ENCODE data around the gene TANGO6. TPM values are rescaled to one million over a fixed set of nuclear protein-coding genes. Genes with fewer than 3 reads are reported as not detected.

TANGO6 gene
- total RNA-seq, 4 donors from 2014 or later = 18.4 to 36.0 (median 23.3) TPM

- H3K4me1 ChIP-seq = no peaks in the 10 kb centered on the region
- no peak overlapping the region for H3K4me3 ChIP-seq
- no peaks in the 10 kb centered on the region for H3K27me3 ChIP-seq
- 43 to 46% methylated on average over 4 of the region's 4 CpGs for WGBS, 2 donors
- no peaks in the 10 kb centered on the region for H3K9me3 ChIP-seq
- TF ChIP-seq POLR2A (IDR thresholded peaks at IDR 0.05) = no peak
- TF ChIP-seq EP300 (IDR thresholded peaks at IDR 0.05) = no peak
- TF ChIP-seq CTCF (IDR thresholded peaks at IDR 0.05) = no peak
- no peak for DNase-seq (ENCODE audit: low spot score in 2 of 2)
- H3K27ac ChIP-seq = no peak overlapping the region
- peaks cover 0 to 43% (median 5%) of the 10 kb centered on the region in 3 donors for H3K36me3 ChIP-seq
Observed at GRCh38 chr16:68972720-68973119, 129.4 kb downstream of the TANGO6 start.

- no peak for DNase-seq (ENCODE audit: low spot score in 2 of 2)
- no peak overlapping the region for H3K27ac ChIP-seq
- H3K36me3 ChIP-seq = peaks cover 0 to 53% (median 5%) of the 10 kb centered on the region in 3 donors
- no peaks in the 10 kb centered on the region for H3K27me3 ChIP-seq
- TF ChIP-seq CTCF (IDR thresholded peaks at IDR 0.05) = no peak
- no peak for TF ChIP-seq POLR2A (IDR thresholded peaks at IDR 0.05)
- no peak for TF ChIP-seq EP300 (IDR thresholded peaks at IDR 0.05)
- H3K9me3 ChIP-seq = no peaks in the 10 kb centered on the region
- 65 to 66% methylated on average over 7 of the region's 7 CpGs for WGBS, 2 donors
- H3K4me3 ChIP-seq = no peak overlapping the region
- H3K4me1 ChIP-seq = no peaks in the 10 kb centered on the region
Observed at GRCh38 chr16:68973611-68974120, 130.3 kb downstream of the TANGO6 start.

GRCh38 chr16:68978303-68978954 is 135.1 kb downstream of the TANGO6 start:
- WGBS, 2 donors = 92 to 94% methylated on average over 2 of the region's 2 CpGs
- TF ChIP-seq EP300 (IDR thresholded peaks at IDR 0.05) (no peak), POLR2A (IDR thresholded peaks at IDR 0.05) (no peak), CTCF (IDR thresholded peaks at IDR 0.05) (no peak)
- Histone ChIP-seq H3K9me3 (no peaks in the 10 kb centered on the region), H3K27me3 (no peaks in the 10 kb centered on the region), H3K4me1 (no peaks in the 10 kb centered on the region), H3K36me3 (peaks cover 0 to 85% (median 5%) of the 10 kb centered on the region in 3 donors), H3K27ac (no peak overlapping the region), H3K4me3 (no peak overlapping the region)
- no peak for DNase-seq (ENCODE audit: low spot score in 2 of 2)

GRCh38 chr16:68980695-68981315 is 137.5 kb downstream of the TANGO6 start:
- no peak for DNase-seq (ENCODE audit: low spot score in 2 of 2)
- Histone ChIP-seq H3K27me3 (no peaks in the 10 kb centered on the region), H3K27ac (no peak overlapping the region), H3K9me3 (no peaks in the 10 kb centered on the region), H3K4me3 (no peak overlapping the region), H3K36me3 (peaks cover 0 to 68% (median 0%) of the 10 kb centered on the region in 3 donors), H3K4me1 (no peaks in the 10 kb centered on the region)
- TF ChIP-seq EP300 (IDR thresholded peaks at IDR 0.05) (no peak), CTCF (IDR thresholded peaks at IDR 0.05) (no peak), POLR2A (IDR thresholded peaks at IDR 0.05) (no peak)
- 88 to 94% methylated on average over 15 of the region's 15 CpGs for WGBS, 2 donors

GRCh38 chr16:68981971-68982370 is 138.6 kb downstream of the TANGO6 start:
- H3K9me3 ChIP-seq = no peaks in the 10 kb centered on the region
- H3K4me3 ChIP-seq = no peak overlapping the region
- WGBS, 2 donors = 82 to 89% methylated on average over 2 of the region's 2 CpGs
- H3K27me3 ChIP-seq = no peaks in the 10 kb centered on the region
- peaks cover 0 to 58% (median 0%) of the 10 kb centered on the region in 3 donors for H3K36me3 ChIP-seq
- no peak overlapping the region for H3K27ac ChIP-seq
- TF ChIP-seq EP300 (IDR thresholded peaks at IDR 0.05) (no peak), POLR2A (IDR thresholded peaks at IDR 0.05) (no peak), CTCF (IDR thresholded peaks at IDR 0.05) (no peak)
- no peaks in the 10 kb centered on the region for H3K4me1 ChIP-seq
- no peak for DNase-seq (ENCODE audit: low spot score in 2 of 2)

All from tibial nerve (tissue), 4 donors.